ENCODE measurements around the gene ERC1. TPM values are rescaled to one million over a fixed set of nuclear protein-coding genes. Genes with fewer than 3 reads are reported as not detected.

Gene ERC1
- total RNA-seq, 4 donors from 2014 or later, result 46.1 to 83.2 (median 63.8) TPM

- no peak for TF ChIP-seq CTCF (IDR thresholded peaks at IDR 0.05)
- ATAC-seq (ENCODE audit: low FRiP score), result no peak
- no peak for DNase-seq (ENCODE audit: low spot score)
Measured at GRCh38 chr12:1395421-1395955, 404.5 kb downstream of the ERC1 start.

GRCh38 chr12:1398673-1399072 is 407.6 kb downstream of the ERC1 start:
- DNase-seq (ENCODE audit: low spot score), result no peak
- TF ChIP-seq CTCF (IDR thresholded peaks at IDR 0.05), result no peak
- no peak for ATAC-seq (ENCODE audit: low FRiP score)

- no peak for TF ChIP-seq CTCF (IDR thresholded peaks at IDR 0.05)
- DNase-seq (ENCODE audit: low spot score) (no peak), ATAC-seq (ENCODE audit: low FRiP score) (no peak)
Measured at GRCh38 chr12:1401891-1402290, 410.9 kb downstream of the ERC1 start.

- no peak for TF ChIP-seq CTCF (IDR thresholded peaks at IDR 0.05)
- DNase-seq (ENCODE audit: low spot score), result no peak
- no peak for ATAC-seq (ENCODE audit: low FRiP score)
Measured at GRCh38 chr12:1403417-1403816, 412.4 kb downstream of the ERC1 start.

GRCh38 chr12:1405619-1406018 is 414.6 kb downstream of the ERC1 start:
- TF ChIP-seq CTCF (IDR thresholded peaks at IDR 0.05), result no peak
- DNase-seq (ENCODE audit: low spot score) (no peak), ATAC-seq (ENCODE audit: low FRiP score) (no peak)

- ATAC-seq (ENCODE audit: low FRiP score) (no peak), DNase-seq (ENCODE audit: low spot score) (no peak)
- TF ChIP-seq CTCF (IDR thresholded peaks at IDR 0.05), result no peak
Measured at GRCh38 chr12:1410794-1411193, 419.8 kb downstream of the ERC1 start.

GRCh38 chr12:1413930-1414329 is 422.9 kb downstream of the ERC1 start:
- no peak for ATAC-seq (ENCODE audit: low FRiP score)
- TF ChIP-seq CTCF (IDR thresholded peaks at IDR 0.05), result no peak
- no peak for DNase-seq (ENCODE audit: low spot score)

Data from omental fat pad (tissue), 4 donors.